ENCODE results near the gene GRAMD1B.

Gene GRAMD1B

DNA sequence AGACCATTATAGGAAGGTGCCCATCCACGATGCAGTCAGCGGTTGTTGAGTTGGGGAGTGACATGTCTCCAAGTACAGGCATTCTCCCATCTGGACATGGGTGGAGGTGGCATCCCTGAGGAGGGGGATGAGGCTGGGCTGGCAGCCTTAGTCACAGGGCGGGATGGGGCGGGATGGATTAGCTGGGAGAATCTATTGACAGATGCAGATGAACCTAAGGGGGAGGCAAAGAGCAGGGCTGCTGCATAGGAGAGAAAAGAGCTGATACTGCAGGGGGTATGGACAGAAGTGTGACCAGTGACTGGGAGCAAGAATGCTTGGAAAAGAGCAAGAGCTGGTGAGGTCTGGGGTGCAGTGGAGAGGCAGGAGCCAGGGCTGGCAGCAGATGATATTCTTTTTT lies 181.6 kb downstream of the GRAMD1B start:
- H3K4me1 ChIP-seq (ENCODE audit: insufficient read depth, low read length), result peaks cover 6% of the 10 kb centered on the region
- H3K27me3 ChIP-seq (ENCODE audit: control insufficient read depth in 1 of 2, insufficient read depth in 2 of 2, low read length in 2 of 2), result no peaks in the 10 kb centered on the region
- H3K4me3 ChIP-seq (ENCODE audit: low read depth in 1 of 2, low read length in 2 of 2), result no peak overlapping the region
- no peaks in the 10 kb centered on the region for H3K36me3 ChIP-seq (ENCODE audit: insufficient read depth, low read length)
- H3K9me3 ChIP-seq (ENCODE audit: low read length), result no peaks in the 10 kb centered on the region
- H3K27ac ChIP-seq (ENCODE audit: low read depth, low read length), result no peak overlapping the region
- no peak overlapping the region for H3K9ac ChIP-seq (ENCODE audit: low read length)

DNA sequence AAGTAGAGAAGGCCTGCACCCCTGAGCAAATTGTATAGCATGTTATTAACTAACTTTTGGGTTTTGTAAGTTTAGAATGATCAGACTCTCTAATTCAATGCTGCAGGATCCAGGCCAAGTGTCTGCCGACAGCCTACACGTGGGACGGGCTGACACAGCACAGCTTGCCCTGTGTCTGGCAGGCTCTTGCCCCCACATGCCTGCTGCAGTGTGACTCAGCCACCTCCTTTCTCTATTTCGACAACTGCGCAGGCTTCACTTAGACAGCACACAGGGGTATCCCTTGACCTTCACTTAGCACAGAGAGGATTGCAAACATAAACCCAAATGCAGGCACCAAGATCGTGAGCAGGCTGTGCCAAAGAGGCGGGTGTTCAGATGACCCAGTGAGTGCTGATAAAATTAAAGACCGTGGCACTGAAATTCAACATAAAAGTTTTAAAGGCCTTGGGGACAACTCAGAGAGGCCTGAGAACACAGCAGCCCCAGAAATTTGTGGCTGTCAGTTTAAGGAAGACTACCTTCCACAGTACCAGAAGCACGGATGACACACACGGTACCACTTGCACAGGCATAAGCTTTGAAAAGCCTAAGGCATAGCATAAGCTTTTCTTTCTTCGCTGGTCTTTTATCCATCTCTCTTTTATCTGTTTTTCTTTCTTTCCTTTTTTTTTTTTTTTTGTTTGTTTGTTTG lies 186.6 kb downstream of the GRAMD1B start:
- peaks cover 11% of the 10 kb centered on the region for H3K4me1 ChIP-seq (ENCODE audit: insufficient read depth, low read length)
- no peak overlapping the region for H3K4me3 ChIP-seq (ENCODE audit: low read depth in 1 of 2, low read length in 2 of 2)
- H3K27ac ChIP-seq (ENCODE audit: low read depth, low read length), result no peak overlapping the region
- H3K36me3 ChIP-seq (ENCODE audit: insufficient read depth, low read length), result no peaks in the 10 kb centered on the region
- H3K9ac ChIP-seq (ENCODE audit: low read length), result no peak overlapping the region
- no peaks in the 10 kb centered on the region for H3K27me3 ChIP-seq (ENCODE audit: control insufficient read depth in 1 of 2, insufficient read depth in 2 of 2, low read length in 2 of 2)
- no peaks in the 10 kb centered on the region for H3K9me3 ChIP-seq (ENCODE audit: low read length)

DNA sequence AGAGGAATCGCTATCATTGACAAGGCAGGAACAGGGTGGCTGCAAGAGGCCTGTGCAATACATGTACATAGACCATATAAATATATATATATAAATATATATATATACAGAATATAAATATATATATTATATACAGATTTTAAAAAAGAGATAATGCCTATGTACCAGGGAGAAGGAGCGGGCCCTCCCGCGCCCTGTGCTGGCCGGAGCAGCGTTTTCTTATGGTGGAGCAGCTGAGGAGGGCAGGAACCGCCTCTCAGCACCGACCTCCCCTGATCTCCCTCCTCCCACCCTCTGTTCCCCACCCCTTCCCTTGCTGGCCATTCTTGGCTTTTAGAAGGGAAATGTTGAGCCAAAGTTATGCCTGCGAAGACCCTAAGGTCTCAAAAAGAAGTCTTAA lies 192.5 kb downstream of the GRAMD1B start:
- Histone ChIP-seq H3K27ac (ENCODE audit: low read depth, low read length) (no peak overlapping the region), H3K4me1 (ENCODE audit: insufficient read depth, low read length) (no peaks in the 10 kb centered on the region), H3K36me3 (ENCODE audit: insufficient read depth, low read length) (no peaks in the 10 kb centered on the region), H3K27me3 (ENCODE audit: control insufficient read depth in 1 of 2, insufficient read depth in 2 of 2, low read length in 2 of 2) (no peaks in the 10 kb centered on the region), H3K9me3 (ENCODE audit: low read length) (no peaks in the 10 kb centered on the region), H3K4me3 (ENCODE audit: low read depth in 1 of 2, low read length in 2 of 2) (no peak overlapping the region), H3K9ac (ENCODE audit: low read length) (no peak overlapping the region)

DNA sequence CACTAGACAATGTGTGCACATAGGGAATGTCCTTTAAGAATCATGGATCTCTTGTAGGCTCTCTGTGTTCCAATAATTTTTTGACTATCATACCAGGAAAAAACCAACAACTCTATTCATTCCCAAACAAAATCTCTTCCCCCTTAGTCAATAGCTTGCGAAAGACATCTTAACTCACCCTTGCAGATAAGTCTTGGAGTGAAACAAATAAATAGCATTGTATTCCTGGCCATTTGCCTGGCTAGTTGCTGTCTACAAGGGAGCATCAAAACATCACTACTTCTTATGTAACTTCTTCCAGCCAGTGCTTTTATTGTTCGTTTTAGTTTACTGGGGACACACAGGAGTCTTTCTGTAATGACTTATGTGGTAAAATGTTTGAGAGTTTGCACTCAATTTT lies 194.9 kb downstream of the GRAMD1B start:
- Histone ChIP-seq H3K4me1 (ENCODE audit: insufficient read depth, low read length) (no peaks in the 10 kb centered on the region), H3K27ac (ENCODE audit: low read depth, low read length) (no peak overlapping the region), H3K4me3 (ENCODE audit: low read depth in 1 of 2, low read length in 2 of 2) (no peak overlapping the region), H3K9me3 (ENCODE audit: low read length) (no peaks in the 10 kb centered on the region), H3K9ac (ENCODE audit: low read length) (no peak overlapping the region), H3K36me3 (ENCODE audit: insufficient read depth, low read length) (no peaks in the 10 kb centered on the region), H3K27me3 (ENCODE audit: control insufficient read depth in 1 of 2, insufficient read depth in 2 of 2, low read length in 2 of 2) (no peaks in the 10 kb centered on the region)

DNA sequence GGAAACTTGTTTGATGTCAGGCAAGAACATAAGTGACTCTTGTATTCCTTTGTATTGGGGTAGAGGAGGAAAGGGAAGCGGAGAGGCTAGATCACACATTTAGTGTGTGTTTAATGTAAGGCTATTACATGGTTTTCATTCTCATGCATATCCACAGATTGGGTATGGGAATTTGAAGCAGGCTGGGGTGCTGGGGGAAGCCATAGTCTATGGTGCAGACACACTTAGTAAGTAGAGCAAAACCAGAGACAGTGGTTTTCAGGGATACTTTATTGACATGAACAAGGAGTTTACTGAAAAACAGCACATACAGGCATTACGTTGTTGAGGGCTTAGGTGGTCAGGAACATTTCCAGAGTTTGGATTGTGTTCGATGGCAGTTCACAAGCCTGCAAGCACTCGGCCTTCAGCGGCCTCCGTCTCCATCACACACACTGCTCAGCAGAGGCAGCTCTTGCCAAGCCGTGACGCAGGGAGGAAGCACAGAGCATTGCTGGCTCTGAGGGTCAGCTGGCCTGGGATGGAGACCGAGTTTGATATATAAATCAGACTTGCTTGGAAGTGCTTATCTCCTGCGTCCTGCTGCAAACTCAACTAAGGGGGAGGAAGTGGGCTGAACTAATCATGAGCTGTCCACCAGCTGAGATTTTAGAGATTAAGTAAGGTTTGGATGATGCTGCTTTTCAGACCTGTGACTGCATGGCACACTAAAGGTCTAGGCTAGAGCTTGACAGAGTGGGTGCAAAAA lies 199.0 kb downstream of the GRAMD1B start:
- H3K9me3 ChIP-seq (ENCODE audit: low read length), result no peaks in the 10 kb centered on the region
- no peak overlapping the region for H3K27ac ChIP-seq (ENCODE audit: low read depth, low read length)
- H3K27me3 ChIP-seq (ENCODE audit: control insufficient read depth in 1 of 2, insufficient read depth in 2 of 2, low read length in 2 of 2), result no peaks in the 10 kb centered on the region
- no peaks in the 10 kb centered on the region for H3K36me3 ChIP-seq (ENCODE audit: insufficient read depth, low read length)
- no peaks in the 10 kb centered on the region for H3K4me1 ChIP-seq (ENCODE audit: insufficient read depth, low read length)
- H3K9ac ChIP-seq (ENCODE audit: low read length), result no peak overlapping the region
- H3K4me3 ChIP-seq (ENCODE audit: low read depth in 1 of 2, low read length in 2 of 2), result no peak overlapping the region

DNA sequence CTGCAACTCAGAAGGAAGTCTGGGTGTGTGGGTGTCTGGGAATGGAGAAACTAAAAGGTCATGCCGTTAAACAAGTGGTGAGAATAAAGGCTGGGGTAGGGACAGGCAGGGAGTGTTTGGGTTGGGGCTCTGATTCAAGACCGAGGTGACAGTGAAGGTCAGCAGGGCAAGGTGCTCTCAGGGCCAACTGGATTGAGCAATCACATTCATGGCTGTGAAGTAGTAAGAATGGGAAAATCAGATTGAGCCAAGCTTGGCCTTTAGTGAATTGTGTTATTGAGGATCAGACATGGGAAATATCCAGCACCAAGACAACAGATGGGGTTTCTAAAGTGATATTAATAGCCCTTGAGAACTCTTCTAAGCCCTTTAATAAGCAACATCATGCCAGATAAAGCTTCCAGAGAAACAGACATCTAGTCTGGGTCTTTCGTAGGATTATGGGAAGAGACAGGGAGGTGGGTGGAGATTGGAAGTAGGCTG lies 200.1 kb downstream of the GRAMD1B start:
- no peaks in the 10 kb centered on the region for H3K36me3 ChIP-seq (ENCODE audit: insufficient read depth, low read length)
- no peak overlapping the region for H3K4me3 ChIP-seq (ENCODE audit: low read depth in 1 of 2, low read length in 2 of 2)
- H3K27ac ChIP-seq (ENCODE audit: low read depth, low read length), result no peak overlapping the region
- no peaks in the 10 kb centered on the region for H3K9me3 ChIP-seq (ENCODE audit: low read length)
- H3K27me3 ChIP-seq (ENCODE audit: control insufficient read depth in 1 of 2, insufficient read depth in 2 of 2, low read length in 2 of 2), result no peaks in the 10 kb centered on the region
- no peak overlapping the region for H3K9ac ChIP-seq (ENCODE audit: low read length)
- H3K4me1 ChIP-seq (ENCODE audit: insufficient read depth, low read length), result no peaks in the 10 kb centered on the region

DNA sequence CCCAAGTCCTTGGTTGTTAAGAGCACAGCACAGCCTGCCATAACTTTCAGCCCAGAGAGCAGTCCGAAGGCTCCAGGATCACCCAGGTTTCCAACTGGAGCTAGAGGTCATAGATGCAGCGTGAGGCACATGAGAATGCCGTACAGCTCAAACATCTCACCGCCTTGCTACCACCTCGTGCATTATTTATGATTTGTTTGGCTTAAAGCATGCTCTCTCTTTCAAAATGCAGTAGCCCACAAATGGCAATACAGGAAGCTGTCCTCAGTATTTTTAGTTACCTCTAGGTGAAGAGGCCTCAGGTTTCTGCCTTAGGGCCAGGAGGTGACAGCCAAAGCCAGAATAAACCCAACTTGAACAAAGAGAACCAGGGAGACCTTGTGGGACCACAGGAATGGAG lies 210.0 kb downstream of the GRAMD1B start:
- Histone ChIP-seq H3K36me3 (ENCODE audit: insufficient read depth, low read length) (no peaks in the 10 kb centered on the region), H3K4me3 (ENCODE audit: low read depth in 1 of 2, low read length in 2 of 2) (no peak overlapping the region), H3K9me3 (ENCODE audit: low read length) (no peaks in the 10 kb centered on the region), H3K27me3 (ENCODE audit: control insufficient read depth in 1 of 2, insufficient read depth in 2 of 2, low read length in 2 of 2) (no peaks in the 10 kb centered on the region), H3K4me1 (ENCODE audit: insufficient read depth, low read length) (no peaks in the 10 kb centered on the region), H3K9ac (ENCODE audit: low read length) (no peak overlapping the region), H3K27ac (ENCODE audit: low read depth, low read length) (no peak overlapping the region)

DNA sequence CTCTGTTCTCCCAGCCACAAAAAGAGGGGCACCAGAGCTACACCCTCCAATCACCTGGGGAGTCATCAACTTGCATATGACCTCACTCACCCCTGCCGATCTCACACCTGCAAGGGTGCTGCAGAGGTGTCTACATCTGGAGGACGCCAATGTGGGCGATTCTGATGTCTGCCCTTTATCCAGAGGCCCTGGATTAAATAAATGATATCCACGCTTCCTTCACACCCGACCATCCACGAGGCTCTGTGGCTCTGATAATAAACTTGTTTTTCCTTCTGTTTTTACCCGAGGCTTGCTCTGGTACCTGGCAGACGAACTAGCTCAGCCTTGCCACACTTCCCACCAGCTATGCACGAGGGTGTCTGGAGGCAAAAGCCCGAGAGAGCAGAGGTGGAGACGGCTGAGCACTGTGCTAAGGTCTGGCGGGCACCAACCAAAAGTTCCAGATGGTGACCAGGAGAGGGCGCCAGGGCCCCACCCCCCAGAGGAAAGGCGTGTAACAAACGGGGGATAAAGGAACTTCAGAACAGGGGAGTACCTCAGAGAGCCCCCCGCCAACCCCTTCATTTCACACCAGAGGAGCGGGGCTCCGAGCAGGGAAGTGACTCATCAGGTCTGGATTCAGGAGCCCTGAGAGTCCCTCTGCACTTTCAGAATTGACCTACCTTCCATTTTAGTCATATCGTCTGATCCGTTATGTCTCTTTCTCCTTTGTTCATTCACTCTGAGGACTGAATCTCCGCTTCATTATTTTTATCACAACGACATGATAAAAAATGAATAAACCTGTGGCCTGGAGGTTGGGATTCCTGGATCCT lies 210.8 kb downstream of the GRAMD1B start:
- Histone ChIP-seq H3K36me3 (ENCODE audit: insufficient read depth, low read length) (no peaks in the 10 kb centered on the region), H3K9me3 (ENCODE audit: low read length) (no peaks in the 10 kb centered on the region), H3K4me3 (ENCODE audit: low read depth in 1 of 2, low read length in 2 of 2) (no peak overlapping the region), H3K9ac (ENCODE audit: low read length) (no peak overlapping the region), H3K27me3 (ENCODE audit: control insufficient read depth in 1 of 2, insufficient read depth in 2 of 2, low read length in 2 of 2) (no peaks in the 10 kb centered on the region), H3K4me1 (ENCODE audit: insufficient read depth, low read length) (no peaks in the 10 kb centered on the region), H3K27ac (ENCODE audit: low read depth, low read length) (no peak overlapping the region)

DNA sequence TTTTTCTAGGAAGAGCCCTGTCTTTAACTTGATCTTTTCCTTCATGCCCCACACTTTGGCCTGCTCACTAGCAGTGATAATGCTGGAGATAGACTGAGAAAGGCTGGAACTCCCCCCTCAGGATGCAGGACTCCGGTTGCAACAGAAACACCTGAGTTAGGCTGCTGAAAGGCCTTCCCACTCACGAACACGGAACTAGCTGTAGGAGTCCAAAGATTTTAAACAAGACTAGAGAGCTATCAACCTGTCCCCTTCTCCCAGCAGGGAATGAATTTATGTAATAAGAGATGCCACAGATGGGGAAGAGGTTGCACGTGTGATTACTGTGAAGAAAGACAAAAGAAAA lies 211.4 kb downstream of the GRAMD1B start:
- H3K9ac ChIP-seq (ENCODE audit: low read length), result no peak overlapping the region
- H3K4me3 ChIP-seq (ENCODE audit: low read depth in 1 of 2, low read length in 2 of 2), result no peak overlapping the region
- no peak overlapping the region for H3K27ac ChIP-seq (ENCODE audit: low read depth, low read length)
- H3K27me3 ChIP-seq (ENCODE audit: control insufficient read depth in 1 of 2, insufficient read depth in 2 of 2, low read length in 2 of 2), result no peaks in the 10 kb centered on the region
- no peaks in the 10 kb centered on the region for H3K36me3 ChIP-seq (ENCODE audit: insufficient read depth, low read length)
- no peaks in the 10 kb centered on the region for H3K9me3 ChIP-seq (ENCODE audit: low read length)
- no peaks in the 10 kb centered on the region for H3K4me1 ChIP-seq (ENCODE audit: insufficient read depth, low read length)

DNA sequence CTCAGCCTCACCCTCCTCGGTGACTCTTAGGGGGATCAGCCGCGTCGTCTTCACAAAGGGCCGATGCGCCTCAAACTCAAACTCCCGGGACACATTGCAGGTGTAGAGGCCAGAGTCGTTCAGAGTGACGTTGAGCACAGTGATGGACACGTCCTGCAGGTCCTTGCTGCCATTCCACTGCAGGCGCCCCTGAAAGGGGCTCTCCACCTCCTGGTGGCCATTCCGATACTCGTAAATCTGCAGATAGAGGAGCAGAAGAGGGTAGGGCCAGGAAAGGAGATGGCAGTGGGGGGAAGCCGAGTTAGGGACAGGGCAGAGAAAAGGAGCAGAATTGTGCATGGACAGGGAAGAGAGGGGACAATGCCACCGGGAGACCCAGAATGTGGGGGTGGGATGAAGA lies 212.4 kb downstream of the GRAMD1B start:
- Histone ChIP-seq H3K9me3 (ENCODE audit: low read length) (no peaks in the 10 kb centered on the region), H3K9ac (ENCODE audit: low read length) (no peak overlapping the region), H3K36me3 (ENCODE audit: insufficient read depth, low read length) (no peaks in the 10 kb centered on the region), H3K4me1 (ENCODE audit: insufficient read depth, low read length) (no peaks in the 10 kb centered on the region), H3K4me3 (ENCODE audit: low read depth in 1 of 2, low read length in 2 of 2) (no peak overlapping the region), H3K27me3 (ENCODE audit: control insufficient read depth in 1 of 2, insufficient read depth in 2 of 2, low read length in 2 of 2) (no peaks in the 10 kb centered on the region), H3K27ac (ENCODE audit: low read depth, low read length) (no peak overlapping the region)

DNA sequence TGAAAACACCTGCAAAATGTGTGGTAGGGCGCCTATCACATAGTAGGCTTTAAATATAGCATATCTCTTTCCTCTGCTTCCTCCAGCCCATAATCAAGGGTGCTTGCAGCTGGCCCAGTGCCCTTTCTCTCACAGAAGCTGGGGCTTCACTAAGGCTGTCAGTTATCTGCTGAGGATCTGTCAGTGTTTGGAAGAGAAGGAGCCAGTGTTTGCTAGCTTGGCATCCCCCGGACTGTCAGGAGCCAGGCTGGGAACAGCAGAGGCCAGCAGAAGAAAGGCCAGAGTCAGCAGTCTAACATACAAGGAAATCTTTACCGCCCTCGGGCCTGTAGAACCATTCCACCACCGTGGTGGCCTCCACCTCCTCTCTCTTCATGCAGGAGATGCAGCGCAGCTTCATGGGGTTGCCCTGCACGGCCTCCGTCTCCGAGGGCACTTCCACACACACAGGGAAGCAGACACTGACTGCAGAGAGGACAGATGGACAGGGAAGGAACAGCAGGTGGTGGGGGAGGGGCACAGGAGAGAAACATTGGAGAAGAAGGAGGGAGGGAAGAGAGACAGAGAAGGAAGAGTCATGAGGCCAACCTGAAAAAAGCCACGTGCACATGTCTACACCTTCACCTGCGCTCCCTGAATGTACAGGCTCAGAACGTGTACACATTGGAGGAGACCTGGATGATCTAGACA lies 215.4 kb downstream of the GRAMD1B start:
- Histone ChIP-seq H3K9me3 (ENCODE audit: low read length) (no peaks in the 10 kb centered on the region), H3K36me3 (ENCODE audit: insufficient read depth, low read length) (no peaks in the 10 kb centered on the region), H3K4me3 (ENCODE audit: low read depth in 1 of 2, low read length in 2 of 2) (no peak overlapping the region), H3K9ac (ENCODE audit: low read length) (no peak overlapping the region), H3K27ac (ENCODE audit: low read depth, low read length) (no peak overlapping the region), H3K4me1 (ENCODE audit: insufficient read depth, low read length) (no peaks in the 10 kb centered on the region), H3K27me3 (ENCODE audit: control insufficient read depth in 1 of 2, insufficient read depth in 2 of 2, low read length in 2 of 2) (no peaks in the 10 kb centered on the region)
